Measurements from ENCODE around the gene EML6.

GRCh38 chr2:54853616-54854310, 130.3 kb downstream of the EML6 start:
- no peak for TF ChIP-seq POLR2AphosphoS5 (IDR thresholded peaks at IDR 0.05)
- TF ChIP-seq CTCF (IDR thresholded peaks at IDR 0.05) = no peak
- TF ChIP-seq POLR2A (IDR thresholded peaks at IDR 0.05) = no peak
- no peak for TF ChIP-seq EP300 (IDR thresholded peaks at IDR 0.05)
